Heart right ventricle (tissue), 16 donors: ENCODE measurements around the gene DIP2A. TPM values are rescaled to one million over a fixed set of nuclear protein-coding genes. Genes with fewer than 3 reads are reported as not detected.

Experiments
- ATAC-seq, 8 donors: fragments of 200-7000 bp; cut with Tn5 transposase; one replicate each; pipeline ENCODE4 v1.9.1; 2020; ENCODE audit warnings: mild to moderate bottlenecking in 8 of 8, moderate library complexity in 8 of 8, moderate number of reproducible peaks in 1 of 8
- DNase-seq, 2 donors: peaks; one replicate each; pipeline ENCODE4 v3.0.0-alpha.2; 2020
- H3K27ac ChIP-seq, 10 donors: fragments of 200-600 bp; sonication (generic) in 2 of 10; one replicate each; pipeline versions ENCODE4 v1.5.0 to v1.8.0; 2020 to 2022; ENCODE audit warnings: mild to moderate bottlenecking in 3 of 10
- H3K27me3 ChIP-seq, 7 donors: fragments of 200-600 bp; one replicate each; pipeline ENCODE4 v1.8.0; 2021 to 2022; ENCODE audit warnings: mild to moderate bottlenecking in 2 of 7
- H3K36me3 ChIP-seq, 9 donors: fragments of 200-600 bp; sonication (generic) in 1 of 9; one replicate each; pipeline versions ENCODE4 v1.5.0 to v1.8.0; 2020 to 2022; ENCODE audit warnings: mild to moderate bottlenecking in 2 of 9
- H3K4me1 ChIP-seq, 9 donors: fragments of 200-600 bp; sonication (generic) in 1 of 9; one replicate each; pipeline versions ENCODE4 v1.5.0 to v1.8.0; 2020 to 2022; ENCODE audit warnings: mild to moderate bottlenecking in 4 of 9
- H3K4me3 ChIP-seq, 10 donors: fragments of 200-600 bp; sonication (generic) in 2 of 10; one replicate each; pipeline versions ENCODE4 v1.5.0 to v1.8.0; 2020 to 2022; ENCODE audit warnings: mild to moderate bottlenecking in 7 of 10, moderate library complexity in 2 of 10
- H3K9me3 ChIP-seq, 11 donors: fragments of 200-600 bp in 10 of 11; sonication (generic) in 2 of 11; one replicate each; pipeline versions ENCODE4 v1.5.0 to v1.8.0; 2013 to 2022; ENCODE audit warnings: mild to moderate bottlenecking in 2 of 11, control low read depth in 1 of 11, moderate library complexity in 1 of 11
- CTCF ChIP-seq, 9 donors: fragments of 200-600 bp; sonication (generic) in 2 of 9; IDR thresholded peaks; one replicate each; pipeline versions ENCODE4 v1.5.0 to v1.8.0; 2021 to 2022; ENCODE audit warnings: antibody characterized with exemption in 9 of 9, mild to moderate bottlenecking in 5 of 9, moderate library complexity in 1 of 9
- WGBS, 2 donors: extraction: QIAGEN DNeasy Blood & Tissue Kit; methylation state at CpG; one replicate each; pipeline ENCODE4 v1.1.7; 2013; ENCODE audit warnings: inconsistent platforms in 1 of 2; 5-methylcytosine and 5-hydroxymethylcytosine counted together
- intact Hi-C, 10 donors: fragments of 100-400 bp; cut with DNase I; formaldehyde crosslinking; loops; one replicate each; pipeline versions ENCODE4 v1.11.1 to v1.14.2; 2022
- polyA plus RNA-seq, 2 donors: library from polyadenylated mRNA; stranded (reverse); fragments of 200-250 nt; gene quantifications; one replicate each; pipeline ENCODE4 v1.2.3, GENCODE V29; 2013
- total RNA-seq, 10 donors: library from RNA; stranded (reverse); fragmentation: NEBNext Ultra II Directional in 3 of 10; extraction: Animal tissue kit (Norgen Biotek cat#: 25700) in 3 of 10; gene quantifications; one replicate each; pipeline versions ENCODE4 v1.2.1 to v1.2.4, GENCODE V29; 2021 to 2023
- donor health status: Arrhythmogenic right ventricular cardiomyopathy.
- donor health status: ischemic (EF 13 %, LVEDD 7.1; RV severe dilation, severe dysfunction).
- donor health status: healthy with polysubstance abuse.
- donor health status: DM: no; HTN: yes; CAD: no.
- donor health status: DM: no; HTN: no; CAD: no.
- donor health status: ischemic (EF 25% LVEDD 6.9; RV normal size, moderate dysfunction).
- donor health status: ischemic (EF 25% LVEDD 5.7; RV mildly dilated, moderate dysfunction).
- donor health status: healthy.
- donor health status: DM: yes; HTN: yes; CAD: no.
- donor health status: Ischemic cardiomyopathy.
- donor health status: ischemic (EF 35%, LVEDD 5.7; RV mildly dilated, moderate dysfunction).
- donor health status: nonischemic (EF 11% LVEDD 7.7; RV severe dilation, severe dysfunction).
- donor health status: DM: yes; HTN: yes; CAD: no.
- donor health status: PGD.
- donor health status: ischemic (EF 29% LVEDD 5.4; RV normal size, mild dysfunction).
- donor health status: nonischemic (EF 23%, LVEDD 6.1; RV moderate dilation, normal function).

Gene DIP2A
- total and polyA plus RNA-seq, 12 donors = 9.4 to 45.2 (median 22.9) TPM

GRCh38 chr21:46477765-46478164 lies 19.1 kb downstream of the DIP2A start:
- H3K9me3 ChIP-seq = no peaks in the 10 kb centered on the region
- H3K4me3 ChIP-seq = no peak overlapping the region
- no peaks in the 10 kb centered on the region for H3K27me3 ChIP-seq
- H3K36me3 ChIP-seq = peaks cover 0 to 32% (median 6%) of the 10 kb centered on the region in 9 donors
- no peak for TF ChIP-seq CTCF (IDR thresholded peaks at IDR 0.05)
- ATAC-seq (no peak), DNase-seq (no peak)
- H3K27ac ChIP-seq = no peak overlapping the region
- 94 to 98% methylated on average over 7 of the region's 7 CpGs for WGBS, 2 donors
- peaks cover 0 to 28% (median 6%) of the 10 kb centered on the region in 9 donors for H3K4me1 ChIP-seq
- intact Hi-C loops = no loop called here

- 29 to 36% methylated on average over 2 of the region's 2 CpGs for WGBS, 2 donors
- Histone ChIP-seq H3K4me1 (peaks cover 0 to 34% (median 18%) of the 10 kb centered on the region in 9 donors), H3K27ac (no peak overlapping the region), H3K4me3 (no peak overlapping the region), H3K36me3 (peaks cover 0 to 32% (median 6%) of the 10 kb centered on the region in 9 donors), H3K9me3 (no peaks in the 10 kb centered on the region), H3K27me3 (no peaks in the 10 kb centered on the region)
- no peak for TF ChIP-seq CTCF (IDR thresholded peaks at IDR 0.05)
- no peak for ATAC-seq
- DNase-seq = no peak
- intact Hi-C loops = no loop called here
Measured at GRCh38 chr21:46478910-46479309, 20.2 kb downstream of the DIP2A start.

GRCh38 chr21:46480466-46480865 lies 21.8 kb downstream of the DIP2A start:
- no peak for TF ChIP-seq CTCF (IDR thresholded peaks at IDR 0.05)
- no peak overlapping the region for H3K27ac ChIP-seq
- intact Hi-C loops = no loop called here
- H3K4me1 ChIP-seq = peaks cover 0 to 35% (median 19%) of the 10 kb centered on the region in 9 donors
- ATAC-seq (no peak), DNase-seq (no peak)
- peaks cover 0 to 45% (median 6%) of the 10 kb centered on the region in 9 donors for H3K36me3 ChIP-seq
- H3K9me3 ChIP-seq = no peaks in the 10 kb centered on the region
- H3K4me3 ChIP-seq = no peak overlapping the region
- no peaks in the 10 kb centered on the region for H3K27me3 ChIP-seq
- 89 to 97% methylated on average over 5 of the region's 5 CpGs for WGBS, 2 donors

- no peak for DNase-seq
- Histone ChIP-seq H3K4me1 (peaks cover 0 to 39% (median 23%) of the 10 kb centered on the region in 9 donors), H3K27ac (no peak overlapping the region), H3K36me3 (peaks cover 0 to 58% (median 6%) of the 10 kb centered on the region in 9 donors), H3K4me3 (no peak overlapping the region), H3K27me3 (no peaks in the 10 kb centered on the region), H3K9me3 (no peaks in the 10 kb centered on the region)
- WGBS, 2 donors = 78 to 83% methylated on average over 6 of the region's 6 CpGs
- intact Hi-C loops = no loop called here
- TF ChIP-seq CTCF (IDR thresholded peaks at IDR 0.05) = no peak
- ATAC-seq = no peak
Measured at GRCh38 chr21:46482225-46482845, 23.6 kb downstream of the DIP2A start.
